ENCODE data around the gene GABBR1.
A peak's percentile ranks its signal among the peaks of the same experiment; 100 is the strongest.

The GABBR1 gene

GRCh38 chr6:29596381-29596900 lies 36.5 kb downstream of the GABBR1 start:
- no peak for TF ChIP-seq CTCF (IDR thresholded peaks at IDR 0.05; ENCODE audit: low read depth, low read length, missing control alignments)
- in situ Hi-C loops (cut with HindIII; ENCODE audit: low sequenced_read_pairs) = loop anchor here (5.0 kb wide), 1 partner anchor 71 kb away; no protein-coding TSS in a partner anchor
- no peak for DNase-seq (ENCODE audit: low read depth)
- H3K4me3 ChIP-seq (ENCODE audit: low read depth, low read length) = no peak overlapping the region

- in situ Hi-C loops (cut with HindIII; ENCODE audit: low sequenced_read_pairs) = no loop called here
- no peak overlapping the region for H3K4me3 ChIP-seq (ENCODE audit: low read depth, low read length)
- no peak for TF ChIP-seq CTCF (IDR thresholded peaks at IDR 0.05; ENCODE audit: low read depth, low read length, missing control alignments)
- no peak for DNase-seq (ENCODE audit: low read depth)
Observed at GRCh38 chr6:29593199-29593855, 39.7 kb downstream of the GABBR1 start.

GRCh38 chr6:29591677-29592076 lies 41.3 kb downstream of the GABBR1 start:
- no peak for TF ChIP-seq CTCF (IDR thresholded peaks at IDR 0.05; ENCODE audit: low read depth, low read length, missing control alignments)
- in situ Hi-C loops (cut with HindIII; ENCODE audit: low sequenced_read_pairs) = no loop called here

GRCh38 chr6:29590218-29590808 lies 42.7 kb downstream of the GABBR1 start:
- in situ Hi-C loops (cut with HindIII; ENCODE audit: low sequenced_read_pairs) = no loop called here
- no peak for TF ChIP-seq CTCF (IDR thresholded peaks at IDR 0.05; ENCODE audit: low read depth, low read length, missing control alignments)
- no peak for DNase-seq (ENCODE audit: low read depth)
- H3K4me3 ChIP-seq (ENCODE audit: low read depth, low read length) = no peak overlapping the region

More at GRCh38 chr6:29591677-29592076, 41.3 kb downstream of the GABBR1 start:
- DNase-seq (ENCODE audit: low read depth) = no peak
- H3K4me3 ChIP-seq (ENCODE audit: low read depth, low read length) = no peak overlapping the region

- in situ Hi-C loops (cut with HindIII; ENCODE audit: low sequenced_read_pairs) = no loop called here
- no peak overlapping the region for H3K4me3 ChIP-seq (ENCODE audit: low read depth, low read length)
- peak; percentile 16 for DNase-seq (ENCODE audit: low read depth)
- peak; percentile 96 for TF ChIP-seq CTCF (IDR thresholded peaks at IDR 0.05; ENCODE audit: low read depth, low read length, missing control alignments)
Observed at GRCh38 chr6:29589423-29590048, 43.4 kb downstream of the GABBR1 start.

GRCh38 chr6:29584821-29585220 lies 48.2 kb downstream of the GABBR1 start, which contains the start of gene OR2H2:
Gene OR2H2, plus strand, starts transcription at chr6:29585121. Its CDS starts 2,824 bp downstream, at chr6:29587945.
- no peak within 1 kb of the TSS for H3K4me3 ChIP-seq (ENCODE audit: low read depth, low read length)
- DNase-seq (ENCODE audit: low read depth) = no peak
- TF ChIP-seq CTCF (IDR thresholded peaks at IDR 0.05; ENCODE audit: low read depth, low read length, missing control alignments) = no peak
- in situ Hi-C loops (cut with HindIII; ENCODE audit: low sequenced_read_pairs) = no loop called here
